Endothelial cell of umbilical vein (primary cell): ENCODE results near the gene GRIA3.

Source experiments
- POLR2A ChIP-seq: IDR thresholded peaks from 2 replicates; pipeline ENCODE4 v1.6.1; 2012; ENCODE audit warnings: low read depth, mild to moderate bottlenecking, control low read depth, low read length
- TF ChIP-seq, protein P1 (sequence below), 2 donors: IDR thresholded peaks; 1 replicate in 1 of 2; 2 replicates in 1 of 2; pipeline ENCODE4 v1.5.1; 2011; ENCODE audit warnings: low read length in 2 of 2, mild to moderate bottlenecking in 2 of 2, moderate library complexity in 2 of 2, control low read depth in 1 of 2, inconsistent platforms in 1 of 2, low read depth in 1 of 2; ENCODE audit not compliant: insufficient read depth in 1 of 2; ENCODE audit errors: extremely low read depth in 1 of 2

DNA sequence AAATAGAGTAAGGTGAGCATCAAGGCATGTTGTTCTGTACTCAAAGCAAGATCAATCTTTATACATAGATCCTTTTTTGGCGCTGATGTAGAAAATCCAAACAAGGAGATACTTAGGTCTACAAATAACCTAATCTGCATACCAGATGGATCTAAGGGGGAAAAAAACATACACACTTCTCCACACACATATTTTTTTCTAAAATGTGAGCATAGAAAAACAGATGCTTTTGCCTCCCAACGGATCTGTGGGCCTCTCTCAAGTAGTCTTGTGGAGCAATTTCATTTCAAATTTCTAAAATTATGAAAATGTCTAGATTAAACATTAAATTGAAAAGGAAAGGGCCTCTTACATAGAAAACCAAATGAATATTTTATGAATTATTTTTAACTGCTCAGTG lies 166.1 kb downstream of the GRIA3 start:
- no peak for TF ChIP-seq POLR2A
- TF ChIP-seq, protein P1, sequence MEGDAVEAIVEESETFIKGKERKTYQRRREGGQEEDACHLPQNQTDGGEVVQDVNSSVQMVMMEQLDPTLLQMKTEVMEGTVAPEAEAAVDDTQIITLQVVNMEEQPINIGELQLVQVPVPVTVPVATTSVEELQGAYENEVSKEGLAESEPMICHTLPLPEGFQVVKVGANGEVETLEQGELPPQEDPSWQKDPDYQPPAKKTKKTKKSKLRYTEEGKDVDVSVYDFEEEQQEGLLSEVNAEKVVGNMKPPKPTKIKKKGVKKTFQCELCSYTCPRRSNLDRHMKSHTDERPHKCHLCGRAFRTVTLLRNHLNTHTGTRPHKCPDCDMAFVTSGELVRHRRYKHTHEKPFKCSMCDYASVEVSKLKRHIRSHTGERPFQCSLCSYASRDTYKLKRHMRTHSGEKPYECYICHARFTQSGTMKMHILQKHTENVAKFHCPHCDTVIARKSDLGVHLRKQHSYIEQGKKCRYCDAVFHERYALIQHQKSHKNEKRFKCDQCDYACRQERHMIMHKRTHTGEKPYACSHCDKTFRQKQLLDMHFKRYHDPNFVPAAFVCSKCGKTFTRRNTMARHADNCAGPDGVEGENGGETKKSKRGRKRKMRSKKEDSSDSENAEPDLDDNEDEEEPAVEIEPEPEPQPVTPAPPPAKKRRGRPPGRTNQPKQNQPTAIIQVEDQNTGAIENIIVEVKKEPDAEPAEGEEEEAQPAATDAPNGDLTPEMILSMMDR (IDR thresholded peaks at IDR 0.05; ENCODE audit: extremely low read depth in 1 of 2, insufficient read depth in 1 of 2, low read depth in 1 of 2, low read length in 2 of 2): no peak
